ENCODE results near the gene CC2D1A.

GRCh38 chr19:13951799-13952153 lies 45.8 kb downstream of the CC2D1A start:
- TF ChIP-seq ZFP3 (CRISPR knock-in tag; IDR thresholded peaks at IDR 0.05) = no peak
- TF ChIP-seq, protein P1, sequence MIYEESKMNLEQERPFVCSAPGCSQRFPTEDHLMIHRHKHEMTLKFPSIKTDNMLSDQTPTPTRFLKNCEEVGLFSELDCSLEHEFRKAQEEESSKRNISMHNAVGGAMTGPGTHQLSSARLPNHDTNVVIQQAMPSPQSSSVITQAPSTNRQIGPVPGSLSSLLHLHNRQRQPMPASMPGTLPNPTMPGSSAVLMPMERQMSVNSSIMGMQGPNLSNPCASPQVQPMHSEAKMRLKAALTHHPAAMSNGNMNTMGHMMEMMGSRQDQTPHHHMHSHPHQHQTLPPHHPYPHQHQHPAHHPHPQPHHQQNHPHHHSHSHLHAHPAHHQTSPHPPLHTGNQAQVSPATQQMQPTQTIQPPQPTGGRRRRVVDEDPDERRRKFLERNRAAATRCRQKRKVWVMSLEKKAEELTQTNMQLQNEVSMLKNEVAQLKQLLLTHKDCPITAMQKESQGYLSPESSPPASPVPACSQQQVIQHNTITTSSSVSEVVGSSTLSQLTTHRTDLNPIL (CRISPR knock-in tag; IDR thresholded peaks at IDR 0.05; ENCODE audit: low read depth) = no peak
- no peak for TF ChIP-seq RARB (CRISPR knock-in tag; IDR thresholded peaks at IDR 0.05)
- TF ChIP-seq PPARA (CRISPR knock-in tag; IDR thresholded peaks at IDR 0.05; ENCODE audit: borderline replicate concordance) = no peak
- no peak for TF ChIP-seq ZFP30 (CRISPR knock-in tag; IDR thresholded peaks at IDR 0.05)
- TF ChIP-seq, protein P2, sequence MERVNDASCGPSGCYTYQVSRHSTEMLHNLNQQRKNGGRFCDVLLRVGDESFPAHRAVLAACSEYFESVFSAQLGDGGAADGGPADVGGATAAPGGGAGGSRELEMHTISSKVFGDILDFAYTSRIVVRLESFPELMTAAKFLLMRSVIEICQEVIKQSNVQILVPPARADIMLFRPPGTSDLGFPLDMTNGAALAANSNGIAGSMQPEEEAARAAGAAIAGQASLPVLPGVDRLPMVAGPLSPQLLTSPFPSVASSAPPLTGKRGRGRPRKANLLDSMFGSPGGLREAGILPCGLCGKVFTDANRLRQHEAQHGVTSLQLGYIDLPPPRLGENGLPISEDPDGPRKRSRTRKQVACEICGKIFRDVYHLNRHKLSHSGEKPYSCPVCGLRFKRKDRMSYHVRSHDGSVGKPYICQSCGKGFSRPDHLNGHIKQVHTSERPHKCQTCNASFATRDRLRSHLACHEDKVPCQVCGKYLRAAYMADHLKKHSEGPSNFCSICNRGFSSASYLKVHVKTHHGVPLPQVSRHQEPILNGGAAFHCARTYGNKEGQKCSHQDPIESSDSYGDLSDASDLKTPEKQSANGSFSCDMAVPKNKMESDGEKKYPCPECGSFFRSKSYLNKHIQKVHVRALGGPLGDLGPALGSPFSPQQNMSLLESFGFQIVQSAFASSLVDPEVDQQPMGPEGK (CRISPR knock-in tag; IDR thresholded peaks at IDR 0.05; ENCODE audit: borderline replicate concordance) = no peak
- TF ChIP-seq ARNTL (CRISPR knock-in tag; IDR thresholded peaks at IDR 0.05; ENCODE audit: borderline replicate concordance, low read depth) = no peak
- no peak for TF ChIP-seq ZNF70 (CRISPR knock-in tag; IDR thresholded peaks at IDR 0.05)
- no peak for TF ChIP-seq ZNF8 (CRISPR knock-in tag; IDR thresholded peaks at IDR 0.05)
- no peak for TF ChIP-seq ZC3H10 (CRISPR knock-in tag; IDR thresholded peaks at IDR 0.05)
- TF ChIP-seq SNAI2 (CRISPR knock-in tag; IDR thresholded peaks at IDR 0.05) = no peak
